ENCODE measurements around the gene KRTAP5-2.
"Not testable (repeated sequence)": the region's sequence is repeated elsewhere in the genome, so short reads cannot be mapped to it uniquely, and the experiment has no call there.

The KRTAP5-2 gene

GRCh38 chr11:1592628-1593027 lies 5.5 kb downstream of the KRTAP5-2 start:
- no peak for TF ChIP-seq JUND (IDR thresholded peaks at IDR 0.05; ENCODE audit: low read depth)
- in situ Hi-C loops (cut with HindIII; ENCODE audit: low pct_unique_long_range_greater_than_20kb, low sequenced_read_pairs) = no loop called here
- no peak for DNase-seq (ENCODE audit: low read depth in 1 of 2, low spot score in 1 of 2)

- TF ChIP-seq JUND (IDR thresholded peaks at IDR 0.05; ENCODE audit: low read depth) = no peak
- in situ Hi-C loops (cut with HindIII; ENCODE audit: low pct_unique_long_range_greater_than_20kb, low sequenced_read_pairs) = no loop called here
- no peak for DNase-seq (ENCODE audit: low read depth in 1 of 2, low spot score in 1 of 2)
Observed at GRCh38 chr11:1589996-1590395, 8.1 kb downstream of the KRTAP5-2 start.

- DNase-seq (ENCODE audit: low read depth in 1 of 2, low spot score in 1 of 2) = peak in 1 of 2 experiments; percentile 38
- in situ Hi-C loops (cut with HindIII; ENCODE audit: low pct_unique_long_range_greater_than_20kb, low sequenced_read_pairs) = not testable (repeated sequence)
Observed at GRCh38 chr11:1589191-1589963, 8.7 kb downstream of the KRTAP5-2 start.

- in situ Hi-C loops (cut with HindIII; ENCODE audit: low pct_unique_long_range_greater_than_20kb, low sequenced_read_pairs) = no loop called here
Observed at GRCh38 chr11:1586699-1587098, 11.4 kb downstream of the KRTAP5-2 start.

GRCh38 chr11:1584661-1585370 lies 13.3 kb downstream of the KRTAP5-2 start, which contains the start of gene KRTAP5-1:
Gene KRTAP5-1 (minus strand): TSS chr11:1585283. CDS start chr11:1585249, 34 bp downstream.
- in situ Hi-C loops (cut with HindIII; ENCODE audit: low pct_unique_long_range_greater_than_20kb, low sequenced_read_pairs); DNase-seq (ENCODE audit: low read depth in 1 of 2, low spot score in 1 of 2): not testable (repeated sequence)

More at GRCh38 chr11:1586699-1587098, 11.4 kb downstream of the KRTAP5-2 start:
- DNase-seq (ENCODE audit: low read depth in 1 of 2, low spot score in 1 of 2) = no peak
- TF ChIP-seq JUND (IDR thresholded peaks at IDR 0.05; ENCODE audit: low read depth) = no peak

GRCh38 chr11:1582909-1583308 lies 15.2 kb downstream of the KRTAP5-2 start:
- DNase-seq (ENCODE audit: low read depth in 1 of 2, low spot score in 1 of 2); in situ Hi-C loops (cut with HindIII; ENCODE audit: low pct_unique_long_range_greater_than_20kb, low sequenced_read_pairs): not testable (repeated sequence)

GRCh38 chr11:1581976-1582375 lies 16.1 kb downstream of the KRTAP5-2 start:
- DNase-seq (ENCODE audit: low read depth in 1 of 2, low spot score in 1 of 2) = no peak
- in situ Hi-C loops (cut with HindIII; ENCODE audit: low pct_unique_long_range_greater_than_20kb, low sequenced_read_pairs) = no loop called here
- TF ChIP-seq JUND (IDR thresholded peaks at IDR 0.05; ENCODE audit: low read depth) = no peak

GRCh38 chr11:1576825-1577224 lies 21.3 kb downstream of the KRTAP5-2 start:
- in situ Hi-C loops (cut with HindIII; ENCODE audit: low pct_unique_long_range_greater_than_20kb, low sequenced_read_pairs) = no loop called here
- TF ChIP-seq JUND (IDR thresholded peaks at IDR 0.05; ENCODE audit: low read depth) = no peak
- no peak for DNase-seq (ENCODE audit: low read depth in 1 of 2, low spot score in 1 of 2)

- in situ Hi-C loops (cut with HindIII; ENCODE audit: low pct_unique_long_range_greater_than_20kb, low sequenced_read_pairs); DNase-seq (ENCODE audit: low read depth in 1 of 2, low spot score in 1 of 2): not testable (repeated sequence)
Observed at GRCh38 chr11:1575756-1576155, 22.3 kb downstream of the KRTAP5-2 start.

- no peak for DNase-seq (ENCODE audit: low read depth in 1 of 2, low spot score in 1 of 2)
- TF ChIP-seq JUND (IDR thresholded peaks at IDR 0.05; ENCODE audit: low read depth) = no peak
- in situ Hi-C loops (cut with HindIII; ENCODE audit: low pct_unique_long_range_greater_than_20kb, low sequenced_read_pairs) = no loop called here
Observed at GRCh38 chr11:1574933-1575242, 23.2 kb downstream of the KRTAP5-2 start.

GRCh38 chr11:1574238-1574932 lies 23.7 kb downstream of the KRTAP5-2 start:
- in situ Hi-C loops (cut with HindIII; ENCODE audit: low pct_unique_long_range_greater_than_20kb, low sequenced_read_pairs) = no loop called here
- TF ChIP-seq JUND (IDR thresholded peaks at IDR 0.05; ENCODE audit: low read depth) = no peak
- peak; percentile 31 to 68 for DNase-seq (ENCODE audit: low read depth in 1 of 2, low spot score in 1 of 2)

GRCh38 chr11:1573903-1574237 lies 24.2 kb downstream of the KRTAP5-2 start:
- in situ Hi-C loops (cut with HindIII; ENCODE audit: low pct_unique_long_range_greater_than_20kb, low sequenced_read_pairs) = no loop called here
- peak in 1 of 2 experiments; percentile 81 for DNase-seq (ENCODE audit: low read depth in 1 of 2, low spot score in 1 of 2)
- TF ChIP-seq JUND (IDR thresholded peaks at IDR 0.05; ENCODE audit: low read depth) = no peak

All from T47D (cell line).